HG03342 (cell line): ENCODE results near the gene MLN.
A peak's percentile ranks its signal among the peaks of the same experiment; 100 is the strongest.

Experiments
- ATAC-seq: cut with Tn5 transposase; IDR thresholded peaks from one replicate; pipeline ENCODE4 v1.9.1; 2021; ENCODE audit warnings: mild to moderate bottlenecking, moderate library complexity; ENCODE audit not compliant: unreplicated experiment

MLN gene

GRCh38 chr6:33772902-33773472, 30.8 kb downstream of the MLN start:
- ATAC-seq: no peak

- ATAC-seq: no peak
Measured at GRCh38 chr6:33772082-33772830, 31.5 kb downstream of the MLN start.

GRCh38 chr6:33771146-33772081, 32.4 kb downstream of the MLN start:
- no peak for ATAC-seq

- ATAC-seq: no peak
Measured at GRCh38 chr6:33770833-33771145, 33.0 kb downstream of the MLN start.

GRCh38 chr6:33770124-33770832, 33.5 kb downstream of the MLN start:
- ATAC-seq: no peak

- ATAC-seq: no peak
Measured at GRCh38 chr6:33769248-33769821, 34.5 kb downstream of the MLN start.

- ATAC-seq: peak; percentile 43
Measured at GRCh38 chr6:33768644-33769120, 35.1 kb downstream of the MLN start.

- no peak for ATAC-seq
Measured at GRCh38 chr6:33766921-33767907, 36.6 kb downstream of the MLN start.

- ATAC-seq: no peak
Measured at GRCh38 chr6:33765368-33765767, 38.4 kb downstream of the MLN start.

GRCh38 chr6:33764036-33764435, 39.8 kb downstream of the MLN start:
- no peak for ATAC-seq

- no peak for ATAC-seq
Measured at GRCh38 chr6:33763483-33763882, 40.3 kb downstream of the MLN start.

GRCh38 chr6:33762713-33763112, 41.1 kb downstream of the MLN start:
- no peak for ATAC-seq

GRCh38 chr6:33761922-33762629, 41.7 kb downstream of the MLN start:
- no peak for ATAC-seq

GRCh38 chr6:33761581-33761921, 42.3 kb downstream of the MLN start:
- no peak for ATAC-seq

GRCh38 chr6:33759887-33760629, 43.7 kb downstream of the MLN start:
- no peak for ATAC-seq

- ATAC-seq: no peak
Measured at GRCh38 chr6:33758815-33759216, 45.0 kb downstream of the MLN start.

- ATAC-seq: no peak
Measured at GRCh38 chr6:33757906-33758305, 45.9 kb downstream of the MLN start.

GRCh38 chr6:33757113-33757512, 46.7 kb downstream of the MLN start:
- ATAC-seq: no peak
